GM21825 (cell line): ENCODE measurements around the gene ELOVL5.
"Not testable (repeated sequence)": the region's sequence is repeated elsewhere in the genome, so short reads cannot be mapped to it uniquely, and the experiment has no call there.

Experiments
- ATAC-seq: cut with Tn5 transposase; IDR thresholded peaks from one replicate; pipeline ENCODE4 v1.9.1; 2021; ENCODE audit warnings: mild to moderate bottlenecking, moderate library complexity; ENCODE audit not compliant: unreplicated experiment

The ELOVL5 gene

GRCh38 chr6:53330137-53330536 lies 18.6 kb downstream of the ELOVL5 start:
- no peak for ATAC-seq

DNA sequence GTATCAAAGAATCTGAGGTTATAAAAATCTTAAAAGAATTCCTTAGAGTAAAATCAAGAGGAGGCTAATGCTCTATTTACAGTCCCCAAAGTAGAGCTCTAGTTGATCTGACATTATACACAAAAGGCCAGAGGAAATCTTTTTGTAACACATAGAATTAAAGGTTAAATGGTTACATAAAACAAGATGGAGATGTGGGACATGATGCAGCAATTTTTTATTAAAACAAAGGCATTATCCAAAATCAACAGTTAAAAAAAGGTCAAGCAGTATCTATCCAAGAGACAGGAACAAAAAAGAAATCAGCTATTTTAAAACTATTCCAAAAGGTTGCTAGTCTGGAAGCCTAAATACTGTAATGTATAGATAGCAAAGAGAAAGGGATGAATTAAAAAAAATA lies 20.4 kb downstream of the ELOVL5 start:
- ATAC-seq = no peak

GRCh38 chr6:53327017-53327395 lies 21.7 kb downstream of the ELOVL5 start:
- ATAC-seq = no peak

- ATAC-seq = no peak
These were observed 22.3 kb downstream of the ELOVL5 start for GRCh38 chr6:53326372-53327016.

GRCh38 chr6:53325785-53326184 lies 23.0 kb downstream of the ELOVL5 start:
- no peak for ATAC-seq

- ATAC-seq = no peak
These were observed 26.3 kb downstream of the ELOVL5 start for GRCh38 chr6:53322188-53323029.

GRCh38 chr6:53321701-53322100 lies 27.0 kb downstream of the ELOVL5 start:
- no peak for ATAC-seq

DNA sequence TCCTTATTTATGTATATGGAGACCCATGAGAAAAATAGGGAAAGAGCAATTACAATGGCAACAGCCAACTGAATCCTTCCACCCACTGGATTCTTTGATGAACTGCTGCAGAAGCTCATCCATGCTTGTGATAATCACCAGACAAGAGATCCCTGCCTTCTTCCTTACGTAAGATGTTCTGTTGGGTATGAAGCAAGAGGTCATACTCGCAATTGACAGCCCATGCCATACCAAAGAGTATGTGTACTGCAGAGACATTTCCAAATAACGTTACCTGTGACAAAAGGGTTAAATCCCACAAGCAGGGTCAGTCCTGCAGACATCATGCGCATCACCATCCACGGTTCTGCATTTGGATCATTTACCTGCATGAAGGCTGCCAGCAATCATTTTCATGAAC lies 27.8 kb downstream of the ELOVL5 start:
- no peak for ATAC-seq

GRCh38 chr6:53318429-53318828 lies 30.3 kb downstream of the ELOVL5 start:
- no peak for ATAC-seq

DNA sequence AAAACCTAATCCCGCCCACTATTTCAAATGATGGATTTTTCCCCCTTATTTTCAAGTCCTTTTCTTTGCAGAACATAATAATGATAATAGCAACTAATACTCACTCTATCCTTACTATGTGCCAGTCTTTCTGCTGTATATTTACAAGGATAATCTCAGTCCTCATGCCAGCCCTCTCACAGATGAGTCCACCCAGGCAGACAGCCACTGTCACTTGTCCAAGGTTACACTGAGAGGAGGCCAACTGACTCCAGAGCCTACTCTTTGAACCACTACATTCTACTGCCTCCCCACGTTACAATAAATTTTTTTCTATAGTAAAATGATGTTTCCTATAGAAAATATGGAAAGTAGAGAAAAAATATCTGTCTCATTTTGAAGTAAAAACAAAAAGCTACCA lies 30.9 kb downstream of the ELOVL5 start:
- ATAC-seq = no peak

GRCh38 chr6:53317299-53317698 lies 31.5 kb downstream of the ELOVL5 start:
- ATAC-seq = not testable (repeated sequence)

DNA sequence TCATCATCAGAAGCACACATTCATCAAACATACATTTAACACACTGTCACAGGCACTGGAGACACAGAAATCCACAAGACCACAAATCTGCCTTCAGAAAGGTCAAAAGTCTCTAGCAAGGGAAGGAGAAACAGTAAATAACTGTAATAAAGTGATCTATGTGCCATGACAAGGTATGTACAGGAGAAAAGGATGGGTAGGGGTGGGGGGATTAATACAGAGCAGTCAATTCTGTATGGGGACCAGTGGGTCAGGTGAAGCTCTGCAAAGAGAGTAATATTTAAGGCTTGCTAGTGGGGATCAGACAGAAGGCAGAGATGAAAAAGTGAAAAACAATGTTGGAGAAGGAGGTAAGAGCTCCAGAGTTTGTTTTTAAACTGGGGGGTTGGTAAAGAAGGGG lies 32.6 kb downstream of the ELOVL5 start:
- ATAC-seq = no peak

DNA sequence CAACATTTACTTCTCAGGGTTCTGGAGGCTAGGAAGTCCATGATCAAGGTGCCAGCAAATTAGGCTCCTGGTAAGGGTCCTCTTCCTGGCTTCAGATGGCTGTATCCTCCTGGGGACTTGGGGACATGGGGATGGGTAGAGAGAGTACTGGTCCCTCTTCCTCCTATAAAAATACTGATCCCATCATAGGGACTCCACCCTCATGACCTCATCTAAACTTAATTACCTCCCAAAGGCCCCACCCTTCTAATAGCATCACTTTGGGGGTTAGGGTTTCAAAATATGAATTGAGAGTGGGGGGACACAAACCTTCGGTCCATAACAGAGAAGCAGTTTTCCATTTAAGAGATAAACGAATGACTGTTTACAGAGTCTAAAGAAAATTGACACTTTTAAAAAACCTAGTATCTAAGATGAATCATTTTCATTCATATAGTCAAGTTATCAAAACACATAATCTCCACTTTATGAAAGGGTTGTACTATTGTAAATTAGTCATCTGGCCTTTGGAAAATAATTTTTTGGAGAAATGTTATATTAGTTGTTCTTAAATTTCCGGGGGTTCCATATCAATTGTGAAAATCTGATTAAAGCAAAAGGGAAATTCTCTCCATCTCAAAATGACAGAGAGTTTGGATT lies 33.5 kb downstream of the ELOVL5 start:
- no peak for ATAC-seq

DNA sequence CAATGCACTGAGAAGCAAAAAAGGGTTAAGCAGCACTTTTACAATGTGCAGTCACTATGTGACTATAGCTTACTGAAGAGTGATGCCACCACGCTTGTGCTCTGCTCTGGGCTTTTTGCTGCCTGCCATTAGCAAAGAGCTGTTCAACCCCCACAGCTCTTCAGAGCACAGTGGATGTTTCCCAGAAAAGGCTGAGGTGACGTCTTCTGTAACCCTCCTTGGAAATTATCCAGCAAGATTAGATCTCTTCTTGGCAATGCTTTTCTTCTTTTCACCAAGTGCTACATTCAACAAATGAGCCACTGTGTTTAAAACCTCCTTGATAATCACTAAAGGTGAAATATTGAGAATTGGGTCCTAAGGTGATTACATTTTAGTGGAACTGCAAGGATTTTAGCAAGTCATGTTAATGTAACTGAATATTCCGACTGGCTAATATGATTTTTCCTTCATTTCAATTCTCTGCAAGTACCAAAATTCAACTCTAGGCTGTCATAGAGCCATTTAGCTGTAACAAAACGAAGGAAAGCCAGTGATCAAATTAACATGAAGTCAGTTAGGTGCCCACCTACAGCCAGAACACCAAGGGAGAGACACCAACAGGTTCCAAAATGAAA lies 34.9 kb downstream of the ELOVL5 start:
- no peak for ATAC-seq

DNA sequence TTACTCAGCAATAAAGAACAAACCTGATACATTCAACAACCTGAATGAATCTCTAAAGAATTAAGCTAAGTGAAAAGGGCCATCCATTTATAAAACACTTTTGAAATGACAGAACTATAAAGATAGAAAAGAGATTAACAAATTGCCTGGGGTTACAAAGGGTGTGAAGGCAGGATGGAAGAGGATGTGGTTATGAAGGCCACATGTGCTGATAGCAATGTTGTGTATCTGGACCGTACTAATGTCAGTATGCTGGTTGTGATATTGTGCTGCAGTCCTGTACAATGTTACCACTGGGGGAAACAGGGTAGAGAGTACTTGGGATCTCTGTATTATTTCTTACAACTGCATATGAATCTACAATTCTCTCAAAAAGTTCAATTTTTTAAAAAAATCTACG lies 36.4 kb downstream of the ELOVL5 start:
- no peak for ATAC-seq

DNA sequence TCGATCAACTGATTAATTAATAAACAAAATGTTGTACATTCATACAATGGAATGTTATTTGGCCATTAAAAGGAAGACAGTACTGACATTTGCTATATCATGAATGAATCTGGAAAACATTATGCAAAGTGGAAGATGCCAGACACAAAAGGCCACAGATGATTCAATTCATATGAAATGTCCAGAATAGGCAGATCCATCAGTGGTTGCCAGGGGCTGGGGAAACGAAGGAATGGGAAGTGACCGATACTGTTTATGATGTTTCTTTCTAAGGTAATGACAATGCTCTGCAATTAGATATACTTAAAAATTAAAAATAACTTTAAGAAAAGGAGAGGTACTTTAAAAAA lies 37.2 kb downstream of the ELOVL5 start:
- no peak for ATAC-seq

- no peak for ATAC-seq
These were observed 37.8 kb downstream of the ELOVL5 start for GRCh38 chr6:53310771-53311585.

DNA sequence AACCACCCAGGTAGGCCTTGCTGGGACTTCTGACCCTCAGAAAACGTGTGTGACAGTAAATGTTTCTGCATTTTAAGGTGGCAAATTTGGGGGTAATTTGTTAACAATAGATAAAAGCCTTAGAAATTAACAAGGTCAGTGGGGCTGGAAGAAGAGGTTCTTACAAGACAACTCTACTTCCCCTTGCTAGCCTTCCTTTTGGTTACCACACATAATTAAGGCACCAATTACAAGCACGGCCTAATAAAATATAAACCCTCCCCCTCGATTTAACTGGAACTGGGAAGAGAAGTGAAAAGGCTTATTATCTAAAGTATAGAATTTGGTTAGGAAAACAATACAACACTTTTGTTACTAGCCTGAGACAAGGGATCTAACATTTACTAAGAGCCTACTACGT lies 38.8 kb downstream of the ELOVL5 start:
- ATAC-seq = peak; percentile 1

- ATAC-seq = peak; percentile 76
These were observed 39.5 kb downstream of the ELOVL5 start for GRCh38 chr6:53309059-53309900.

- ATAC-seq = peak; percentile 54
These were observed 41.9 kb downstream of the ELOVL5 start for GRCh38 chr6:53306819-53307347.
